ENCODE results near the gene DDX23.
"Not testable (repeated sequence)": the region's sequence is repeated elsewhere in the genome, so short reads cannot be mapped to it uniquely, and the experiment has no call there.

The DDX23 gene

GRCh38 chr12:48842021-48842420 lies 9.9 kb downstream of the DDX23 start:
- H3K4me3 Mint-ChIP-seq, H3K27me3 Mint-ChIP-seq, ATAC-seq, H3K27ac Mint-ChIP-seq, DNase-seq, H3K9me3 Mint-ChIP-seq, H3K4me1 Mint-ChIP-seq: not testable (repeated sequence)

GRCh38 chr12:48838048-48838447 lies 13.9 kb downstream of the DDX23 start:
- DNase-seq (no peak), ATAC-seq (no peak)
- Mint-ChIP-seq H3K4me1 (no peaks in the 10 kb centered on the region), H3K4me3 (no peak overlapping the region), H3K27me3 (no peaks in the 10 kb centered on the region), H3K27ac (peak overlapping the region in 1 of 2 donors; percentile 68), H3K9me3 (no peaks in the 10 kb centered on the region)

GRCh38 chr12:48832321-48833060 lies 19.5 kb downstream of the DDX23 start:
- DNase-seq, result no peak
- Mint-ChIP-seq H3K27ac (no peak overlapping the region), H3K27me3 (no peaks in the 10 kb centered on the region), H3K9me3 (no peaks in the 10 kb centered on the region), H3K4me1 (no peaks in the 10 kb centered on the region), H3K4me3 (no peak overlapping the region)
- ATAC-seq, result no peak

GRCh38 chr12:48831257-48831656 lies 20.7 kb downstream of the DDX23 start:
- no peak for DNase-seq
- ATAC-seq, result no peak
- H3K27ac Mint-ChIP-seq, result no peak overlapping the region
- no peaks in the 10 kb centered on the region for H3K4me1 Mint-ChIP-seq
- no peaks in the 10 kb centered on the region for H3K9me3 Mint-ChIP-seq
- H3K27me3 Mint-ChIP-seq, result no peaks in the 10 kb centered on the region
- H3K4me3 Mint-ChIP-seq, result no peak overlapping the region

GRCh38 chr12:48828841-48829575 lies 23.0 kb downstream of the DDX23 start:
- Mint-ChIP-seq H3K4me1 (no peaks in the 10 kb centered on the region), H3K9me3 (no peaks in the 10 kb centered on the region), H3K4me3 (no peak overlapping the region), H3K27me3 (no peaks in the 10 kb centered on the region), H3K27ac (no peak overlapping the region)
- DNase-seq (no peak), ATAC-seq (no peak)

- DNase-seq (no peak), ATAC-seq (no peak)
- Mint-ChIP-seq H3K4me1 (no peaks in the 10 kb centered on the region), H3K4me3 (no peak overlapping the region), H3K9me3 (no peaks in the 10 kb centered on the region), H3K27ac (peak overlapping the region in 1 of 2 donors; percentile 59), H3K27me3 (no peaks in the 10 kb centered on the region)
Measured at GRCh38 chr12:48828293-48828692, 23.7 kb downstream of the DDX23 start.

GRCh38 chr12:48827513-48828096 lies 24.4 kb downstream of the DDX23 start:
- no peaks in the 10 kb centered on the region for H3K9me3 Mint-ChIP-seq

GRCh38 chr12:48827026-48827425 lies 24.9 kb downstream of the DDX23 start:
- Mint-ChIP-seq H3K9me3 (no peaks in the 10 kb centered on the region), H3K27me3 (no peaks in the 10 kb centered on the region), H3K4me3 (no peak overlapping the region), H3K4me1 (no peaks in the 10 kb centered on the region), H3K27ac (no peak overlapping the region)
- ATAC-seq, result no peak
- DNase-seq, result no peak

More at GRCh38 chr12:48827513-48828096, 24.4 kb downstream of the DDX23 start:
- Mint-ChIP-seq H3K4me1 (no peaks in the 10 kb centered on the region), H3K27ac (no peak overlapping the region), H3K4me3 (no peak overlapping the region), H3K27me3 (no peaks in the 10 kb centered on the region)
- DNase-seq, result no peak
- peak; percentile 13 for ATAC-seq

GRCh38 chr12:48826209-48826855 lies 25.6 kb downstream of the DDX23 start:
- Mint-ChIP-seq H3K9me3 (no peaks in the 10 kb centered on the region), H3K4me3 (no peak overlapping the region), H3K27ac (no peak overlapping the region), H3K4me1 (no peaks in the 10 kb centered on the region), H3K27me3 (no peaks in the 10 kb centered on the region)
- DNase-seq, result no peak
- peak; percentile 5 for ATAC-seq

- no peak overlapping the region for H3K4me3 Mint-ChIP-seq
- no peak for ATAC-seq
- no peak overlapping the region for H3K27ac Mint-ChIP-seq
- no peaks in the 10 kb centered on the region for H3K9me3 Mint-ChIP-seq
- H3K27me3 Mint-ChIP-seq, result no peaks in the 10 kb centered on the region
- no peaks in the 10 kb centered on the region for H3K4me1 Mint-ChIP-seq
- no peak for DNase-seq
Measured at GRCh38 chr12:48824905-48825304, 27.1 kb downstream of the DDX23 start.

GRCh38 chr12:48824112-48824511 lies 27.9 kb downstream of the DDX23 start:
- no peak overlapping the region for H3K4me3 Mint-ChIP-seq
- H3K9me3 Mint-ChIP-seq, result no peaks in the 10 kb centered on the region
- DNase-seq (no peak), ATAC-seq (no peak)
- peaks cover 3% of the 10 kb centered on the region for H3K27me3 Mint-ChIP-seq
- H3K27ac Mint-ChIP-seq, result peak overlapping the region in 1 of 2 donors; percentile 3
- H3K4me1 Mint-ChIP-seq, result peaks cover 2% of the 10 kb centered on the region

GRCh38 chr12:48823281-48823680 lies 28.7 kb downstream of the DDX23 start:
- Mint-ChIP-seq H3K4me3 (no peak overlapping the region), H3K27ac (no peak overlapping the region), H3K9me3 (no peaks in the 10 kb centered on the region), H3K27me3 (peaks cover 10% of the 10 kb centered on the region), H3K4me1 (peaks cover 7% of the 10 kb centered on the region)
- ATAC-seq (no peak), DNase-seq (no peak)

GRCh38 chr12:48822711-48823110 lies 29.3 kb downstream of the DDX23 start:
- Mint-ChIP-seq H3K4me3 (no peak overlapping the region), H3K27me3 (peaks cover 16% of the 10 kb centered on the region), H3K4me1 (peaks cover 12% of the 10 kb centered on the region), H3K27ac (no peak overlapping the region), H3K9me3 (no peaks in the 10 kb centered on the region)
- ATAC-seq (no peak), DNase-seq (no peak)

- ATAC-seq, result no peak
- H3K27me3 Mint-ChIP-seq, result peaks cover 21% of the 10 kb centered on the region
- H3K27ac Mint-ChIP-seq, result no peak overlapping the region
- H3K4me3 Mint-ChIP-seq, result no peak overlapping the region
- no peaks in the 10 kb centered on the region for H3K9me3 Mint-ChIP-seq
- peaks cover 18% of the 10 kb centered on the region for H3K4me1 Mint-ChIP-seq
- DNase-seq, result no peak
Measured at GRCh38 chr12:48822139-48822538, 29.8 kb downstream of the DDX23 start.

GRCh38 chr12:48819986-48820725 lies 31.8 kb downstream of the DDX23 start:
- DNase-seq, result no peak
- H3K27ac Mint-ChIP-seq, result no peak overlapping the region
- peaks cover 38% of the 10 kb centered on the region for H3K4me1 Mint-ChIP-seq
- H3K27me3 Mint-ChIP-seq, result peaks cover 38% of the 10 kb centered on the region
- H3K9me3 Mint-ChIP-seq, result no peaks in the 10 kb centered on the region
- no peak overlapping the region for H3K4me3 Mint-ChIP-seq
- ATAC-seq, result no peak
